ENCODE measurements around the gene GNPTAB.
A peak's percentile ranks its signal among the peaks of the same experiment; 100 is the strongest.

Gene GNPTAB

DNA sequence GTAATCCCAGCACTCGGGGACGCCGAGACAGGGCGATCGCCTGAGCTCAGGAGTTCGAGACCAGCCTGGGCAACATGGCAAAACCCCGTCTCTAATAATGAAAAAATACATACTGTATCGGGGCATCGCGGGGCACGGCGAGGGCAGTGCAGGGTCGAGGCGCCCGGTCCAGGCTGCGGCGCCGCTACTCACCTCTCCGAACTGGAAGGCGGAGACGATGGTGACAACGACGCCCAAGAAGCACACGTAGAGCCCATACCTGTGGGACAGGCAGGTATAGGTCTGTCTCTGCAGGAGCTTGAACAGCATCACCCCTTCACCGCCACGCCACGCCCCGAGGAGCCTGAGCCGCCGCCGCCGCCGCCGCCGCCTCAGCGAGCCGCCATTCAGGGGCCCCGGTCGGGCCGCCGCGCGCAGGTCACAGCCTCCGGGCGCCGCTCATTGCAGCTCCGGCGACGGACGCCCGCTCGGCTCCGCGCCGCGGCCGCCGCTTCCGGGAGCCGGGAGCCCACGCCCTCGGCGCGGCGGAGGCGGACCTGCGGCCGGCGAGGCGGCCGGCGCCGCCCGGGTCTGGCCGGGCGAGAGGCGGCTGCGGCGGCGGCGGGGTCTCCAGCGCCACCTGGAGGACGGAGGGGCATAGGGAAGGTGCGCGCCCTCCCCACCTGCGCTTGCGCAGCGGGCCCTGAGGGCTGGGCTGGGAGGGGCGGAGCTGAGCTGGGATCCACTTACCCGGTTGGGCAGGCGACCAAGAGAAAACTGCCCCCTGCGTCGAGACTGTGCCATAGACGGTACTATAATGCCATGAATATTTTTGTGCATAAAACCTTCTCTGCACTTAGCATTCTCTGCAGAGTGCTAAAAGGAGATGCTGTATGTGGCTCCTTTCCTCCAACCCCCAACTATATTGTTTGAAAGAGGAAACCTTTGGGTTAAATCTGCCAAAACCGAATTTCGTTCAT is at the start of gene GNPTAB:
Gene GNPTAB, minus strand, starts transcription at position 593 of the 959 bp plus-strand sequence. Its CDS starts 284 bp downstream, at position 309.
- H3K4me3 ChIP-seq (ENCODE audit: control insufficient read depth, low read depth, low read length) = peak within 1 kb of the TSS; percentile 85
- TF ChIP-seq, protein P1, sequence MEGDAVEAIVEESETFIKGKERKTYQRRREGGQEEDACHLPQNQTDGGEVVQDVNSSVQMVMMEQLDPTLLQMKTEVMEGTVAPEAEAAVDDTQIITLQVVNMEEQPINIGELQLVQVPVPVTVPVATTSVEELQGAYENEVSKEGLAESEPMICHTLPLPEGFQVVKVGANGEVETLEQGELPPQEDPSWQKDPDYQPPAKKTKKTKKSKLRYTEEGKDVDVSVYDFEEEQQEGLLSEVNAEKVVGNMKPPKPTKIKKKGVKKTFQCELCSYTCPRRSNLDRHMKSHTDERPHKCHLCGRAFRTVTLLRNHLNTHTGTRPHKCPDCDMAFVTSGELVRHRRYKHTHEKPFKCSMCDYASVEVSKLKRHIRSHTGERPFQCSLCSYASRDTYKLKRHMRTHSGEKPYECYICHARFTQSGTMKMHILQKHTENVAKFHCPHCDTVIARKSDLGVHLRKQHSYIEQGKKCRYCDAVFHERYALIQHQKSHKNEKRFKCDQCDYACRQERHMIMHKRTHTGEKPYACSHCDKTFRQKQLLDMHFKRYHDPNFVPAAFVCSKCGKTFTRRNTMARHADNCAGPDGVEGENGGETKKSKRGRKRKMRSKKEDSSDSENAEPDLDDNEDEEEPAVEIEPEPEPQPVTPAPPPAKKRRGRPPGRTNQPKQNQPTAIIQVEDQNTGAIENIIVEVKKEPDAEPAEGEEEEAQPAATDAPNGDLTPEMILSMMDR (conservative IDR thresholded peaks at IDR 0.05; ENCODE audit: control insufficient read depth, insufficient read depth, low read depth, low read length) = peak; percentile 50
- DNase-seq (ENCODE audit: low read depth) = peak; percentile 86

- DNase-seq (ENCODE audit: low read depth) = no peak
- TF ChIP-seq, protein P1 (conservative IDR thresholded peaks at IDR 0.05; ENCODE audit: control insufficient read depth, insufficient read depth, low read depth, low read length) = no peak
Measured at GRCh38 chr12:101878243-101878821, 47.6 kb upstream of the GNPTAB start.

GRCh38 chr12:101877806-101878242 is 47.1 kb upstream of the GNPTAB start:
- TF ChIP-seq, protein P1 (conservative IDR thresholded peaks at IDR 0.05; ENCODE audit: control insufficient read depth, insufficient read depth, low read depth, low read length) = no peak
- peak overlapping the region; percentile 82 for H3K4me3 ChIP-seq (ENCODE audit: control insufficient read depth, low read depth, low read length)
- DNase-seq (ENCODE audit: low read depth) = no peak

More at GRCh38 chr12:101878243-101878821, 47.6 kb upstream of the GNPTAB start:
- H3K4me3 ChIP-seq (ENCODE audit: control insufficient read depth, low read depth, low read length) = peak overlapping the region; percentile 82

DNA sequence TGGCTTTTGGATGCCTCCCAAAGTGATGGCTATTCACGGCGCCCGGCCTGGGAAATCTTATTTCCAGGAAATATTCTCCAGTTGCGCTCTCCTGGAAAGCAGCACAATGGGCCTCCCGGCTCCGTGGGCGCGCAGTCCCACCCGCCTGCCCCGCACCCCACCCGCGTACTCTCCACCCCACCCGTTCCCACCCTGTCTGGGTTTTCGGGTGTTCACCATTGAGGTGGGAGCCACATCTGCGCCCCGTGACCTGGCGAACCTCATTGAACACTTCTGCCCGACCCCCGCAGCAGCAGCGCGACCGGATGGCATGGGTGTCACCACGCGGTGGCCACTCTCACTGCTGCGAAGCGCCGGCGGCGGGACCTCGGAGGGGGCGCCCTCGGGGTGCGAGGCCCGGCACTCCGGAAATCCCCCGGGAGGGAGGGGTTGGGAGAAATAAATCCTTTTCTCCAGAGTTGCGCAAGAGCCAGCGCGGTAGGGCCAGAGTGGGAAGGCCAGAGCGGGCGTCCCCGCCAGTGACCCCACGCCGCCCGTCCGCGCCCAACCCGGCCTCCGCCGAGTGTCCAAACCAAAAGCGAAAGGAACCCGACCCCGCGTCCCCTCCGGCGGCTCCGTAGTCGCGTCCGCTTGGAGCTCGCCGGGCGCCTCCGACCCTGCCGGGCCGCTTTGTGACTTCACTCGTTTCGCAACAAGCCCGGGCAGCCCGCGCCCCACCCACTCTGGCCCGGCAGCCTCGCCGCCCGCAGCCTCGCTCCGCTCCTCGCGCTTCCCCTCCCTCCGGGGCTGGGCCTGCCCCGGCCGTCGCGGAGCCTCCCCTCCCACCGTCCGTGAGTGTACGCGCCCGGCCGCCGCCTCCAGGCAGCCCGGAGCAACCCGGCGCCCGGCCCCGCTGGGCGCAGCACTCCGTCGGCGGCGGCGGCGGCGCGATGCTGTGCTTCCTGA is 46.4 kb upstream of the GNPTAB start, which contains the start of gene DRAM1:
Gene DRAM1, plus strand, starts transcription at position 720 of the 945 bp plus-strand sequence. Its CDS starts 210 bp downstream, at position 930.
- H3K4me3 ChIP-seq (ENCODE audit: control insufficient read depth, low read depth, low read length) = peak within 1 kb of the TSS; percentile 82
- peak; percentile 86 for DNase-seq (ENCODE audit: low read depth)
- TF ChIP-seq, protein P1 (conservative IDR thresholded peaks at IDR 0.05; ENCODE audit: control insufficient read depth, insufficient read depth, low read depth, low read length) = no peak

DNA sequence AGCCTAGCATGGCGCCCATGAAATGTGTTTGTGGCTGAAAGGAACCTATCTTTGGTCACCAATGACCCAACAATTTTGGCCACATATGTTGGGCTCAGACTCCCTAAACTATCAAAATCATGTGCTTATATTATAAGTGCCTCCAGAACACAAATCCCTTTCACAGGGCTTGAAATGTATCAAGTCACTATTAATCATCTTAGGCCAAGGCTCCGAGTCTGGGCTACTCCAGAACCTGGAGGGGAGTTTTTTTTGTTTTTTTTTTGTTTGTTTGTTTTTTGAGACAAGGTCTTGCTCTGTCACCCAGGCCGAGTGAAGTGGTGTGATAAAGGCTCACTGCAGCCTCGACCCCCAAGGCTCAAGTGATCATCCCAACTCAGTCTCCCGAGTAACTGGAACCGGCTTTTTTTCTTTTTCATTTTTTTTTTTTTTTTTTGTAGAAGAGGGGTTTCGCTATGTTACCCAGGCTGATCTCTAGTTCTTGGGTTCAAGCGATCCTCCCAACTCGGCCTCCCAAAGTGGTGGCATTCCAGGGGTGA is 45.6 kb upstream of the GNPTAB start:
- TF ChIP-seq, protein P1 (conservative IDR thresholded peaks at IDR 0.05; ENCODE audit: control insufficient read depth, insufficient read depth, low read depth, low read length) = no peak
- DNase-seq (ENCODE audit: low read depth) = no peak
- H3K4me3 ChIP-seq (ENCODE audit: control insufficient read depth, low read depth, low read length) = peak overlapping the region; percentile 69

Data from fibroblast of mammary gland (primary cell).